ENCODE results near the gene ST6GAL2.

Gene ST6GAL2

DNA sequence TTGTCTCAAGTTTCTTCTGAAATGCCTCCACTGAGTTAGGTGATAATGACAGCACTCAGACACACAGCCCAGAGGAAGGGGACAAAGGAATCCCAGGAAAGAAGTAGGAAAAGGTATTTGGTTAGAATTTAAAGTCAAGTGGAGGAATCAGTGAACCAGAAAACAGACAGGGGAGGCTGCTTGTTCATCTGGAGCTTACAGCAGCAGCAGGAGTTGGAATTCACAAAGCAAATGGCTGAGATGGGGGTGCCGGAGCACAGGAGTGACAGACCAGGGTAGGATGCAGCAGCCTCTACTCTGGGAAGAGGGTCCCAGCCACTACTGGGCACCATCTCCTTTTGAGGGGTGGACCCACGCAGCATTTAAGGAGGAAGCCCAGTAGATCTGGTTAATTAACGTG is 104.8 kb downstream of the ST6GAL2 start:
- no peaks in the 10 kb centered on the region for H3K4me1 Mint-ChIP-seq (ENCODE audit: low read depth)
- DNase-seq (ENCODE audit: low spot score): no peak
- H3K27ac Mint-ChIP-seq: no peak overlapping the region
- H3K9me3 Mint-ChIP-seq: no peaks in the 10 kb centered on the region
- H3K36me3 Mint-ChIP-seq (ENCODE audit: low read depth): no peaks in the 10 kb centered on the region
- H3K4me3 Mint-ChIP-seq: no peak overlapping the region
- H3K27me3 Mint-ChIP-seq (ENCODE audit: low read depth): no peaks in the 10 kb centered on the region

DNA sequence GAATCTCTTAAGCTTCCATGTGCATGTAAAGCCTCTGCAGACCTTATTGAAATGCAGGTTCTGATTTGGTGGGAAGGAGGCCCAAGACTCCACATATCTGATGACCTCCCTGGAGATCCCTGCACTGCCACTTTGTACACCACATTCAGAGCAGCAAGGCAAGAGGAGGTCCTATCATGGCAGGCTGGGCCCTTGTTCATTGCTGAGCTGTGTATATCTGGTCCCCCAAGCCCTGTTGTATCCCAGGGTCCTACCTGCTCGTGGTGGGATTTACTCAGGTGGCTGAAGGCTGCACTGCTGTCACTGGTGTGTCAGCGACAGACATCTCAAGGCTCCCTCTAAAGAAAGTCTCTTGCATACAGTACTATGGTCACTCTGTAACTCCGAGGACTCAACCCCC is 114.2 kb downstream of the ST6GAL2 start:
- Mint-ChIP-seq H3K36me3 (ENCODE audit: low read depth) (no peaks in the 10 kb centered on the region), H3K4me3 (no peak overlapping the region), H3K27ac (no peak overlapping the region), H3K9me3 (no peaks in the 10 kb centered on the region), H3K27me3 (ENCODE audit: low read depth) (no peaks in the 10 kb centered on the region), H3K4me1 (ENCODE audit: low read depth) (no peaks in the 10 kb centered on the region)
- no peak for DNase-seq (ENCODE audit: low spot score)

DNA sequence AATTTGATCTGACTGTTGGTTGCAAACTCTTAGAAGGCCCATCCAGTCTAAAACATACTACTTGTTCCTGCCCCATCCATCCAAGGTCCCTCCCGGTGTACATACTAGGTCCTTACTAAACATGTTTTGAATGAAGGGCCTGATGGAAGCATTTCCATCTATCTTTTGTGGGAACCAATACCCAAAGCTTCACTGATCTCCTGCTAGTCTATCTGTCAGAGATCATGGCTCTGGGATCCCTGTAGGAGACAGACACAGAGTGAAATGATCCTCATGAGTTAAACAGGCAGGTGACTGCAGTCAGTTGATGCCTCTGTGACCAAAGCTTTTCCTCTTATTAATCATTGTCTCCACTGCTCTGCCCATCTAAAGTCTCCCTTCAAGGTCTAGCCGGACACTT is 115.0 kb downstream of the ST6GAL2 start:
- Mint-ChIP-seq H3K4me1 (ENCODE audit: low read depth) (no peaks in the 10 kb centered on the region), H3K36me3 (ENCODE audit: low read depth) (no peaks in the 10 kb centered on the region), H3K4me3 (no peak overlapping the region), H3K27ac (no peak overlapping the region), H3K9me3 (no peaks in the 10 kb centered on the region), H3K27me3 (ENCODE audit: low read depth) (no peaks in the 10 kb centered on the region)
- DNase-seq (ENCODE audit: low spot score): no peak

DNA sequence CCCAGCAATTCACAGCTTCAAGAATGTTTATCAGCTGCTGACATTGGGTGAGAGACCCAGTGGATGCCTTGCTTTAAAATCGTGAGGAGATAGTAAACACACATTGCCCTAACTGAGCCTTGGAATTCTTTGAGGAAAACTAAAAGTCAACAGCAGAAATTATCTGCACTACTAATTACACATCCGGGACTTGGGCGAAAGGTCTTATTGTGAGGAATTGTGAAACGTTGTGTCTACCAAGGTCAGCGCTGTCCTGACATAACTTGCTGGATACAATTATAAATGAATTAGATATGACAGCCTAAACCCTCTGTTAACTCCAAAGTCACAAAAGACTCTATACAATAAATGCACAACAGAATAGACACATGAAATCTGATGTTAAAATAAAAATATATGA is 121.4 kb downstream of the ST6GAL2 start:
- H3K27me3 Mint-ChIP-seq (ENCODE audit: low read depth): no peaks in the 10 kb centered on the region
- no peak overlapping the region for H3K4me3 Mint-ChIP-seq

DNA sequence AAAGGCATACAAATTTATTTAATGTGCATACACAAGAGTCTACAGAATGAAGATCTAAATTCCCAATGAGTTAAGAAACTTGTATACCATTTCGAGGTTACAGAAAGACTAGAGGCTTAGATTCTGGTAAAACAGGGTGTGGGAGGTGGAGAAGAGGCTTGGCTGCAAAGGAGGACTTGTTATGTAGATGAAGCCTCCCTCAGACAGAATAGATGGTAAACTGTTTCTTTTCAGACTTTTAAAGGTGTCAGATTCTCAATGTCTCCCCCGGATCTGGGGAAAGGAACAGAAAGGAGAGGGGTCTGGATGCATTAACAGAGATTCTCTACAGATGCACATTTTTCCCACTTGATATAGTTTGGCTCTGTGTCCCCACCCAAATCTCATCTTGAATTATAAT is 126.0 kb downstream of the ST6GAL2 start:
- DNase-seq (ENCODE audit: low spot score): no peak
- no peaks in the 10 kb centered on the region for H3K4me1 Mint-ChIP-seq (ENCODE audit: low read depth)
- no peak overlapping the region for H3K27ac Mint-ChIP-seq
- no peaks in the 10 kb centered on the region for H3K27me3 Mint-ChIP-seq (ENCODE audit: low read depth)
- no peaks in the 10 kb centered on the region for H3K9me3 Mint-ChIP-seq
- H3K36me3 Mint-ChIP-seq (ENCODE audit: low read depth): no peaks in the 10 kb centered on the region
- H3K4me3 Mint-ChIP-seq: no peak overlapping the region

More for the DNA sequence above, 121.4 kb downstream of the ST6GAL2 start:
- no peaks in the 10 kb centered on the region for H3K36me3 Mint-ChIP-seq (ENCODE audit: low read depth)
- H3K4me1 Mint-ChIP-seq (ENCODE audit: low read depth): no peaks in the 10 kb centered on the region
- DNase-seq (ENCODE audit: low spot score): no peak
- no peak overlapping the region for H3K27ac Mint-ChIP-seq
- H3K9me3 Mint-ChIP-seq: no peaks in the 10 kb centered on the region

DNA sequence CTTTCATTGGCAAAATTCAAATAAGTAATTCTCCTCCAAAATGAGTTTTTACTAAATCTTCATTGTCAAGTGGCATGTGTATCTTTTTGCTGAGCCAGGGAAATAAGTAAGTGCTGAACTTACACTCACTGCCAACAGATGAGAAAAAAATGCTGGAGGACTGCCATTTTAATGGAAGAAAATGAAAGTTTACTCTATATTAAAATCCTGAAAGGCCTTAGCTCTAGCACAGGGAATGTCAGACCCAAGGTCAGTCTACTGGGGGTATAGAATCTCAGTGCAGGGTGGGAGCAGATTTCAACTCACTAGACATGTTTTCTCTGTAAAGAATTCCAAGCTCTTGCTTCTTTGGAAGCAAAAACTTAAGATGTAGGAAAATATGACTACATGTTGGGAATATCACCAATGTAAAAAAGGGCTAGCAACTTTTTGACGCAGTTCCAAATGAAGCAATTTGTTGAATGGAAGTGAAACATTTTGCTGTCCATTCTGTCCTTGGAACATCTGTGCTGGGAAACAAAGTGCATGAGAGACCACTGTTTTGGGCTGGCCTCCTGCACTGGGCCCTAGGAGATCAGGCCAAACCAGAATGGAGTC is 127.0 kb downstream of the ST6GAL2 start:
- DNase-seq (ENCODE audit: low spot score): no peak
- no peak overlapping the region for H3K27ac Mint-ChIP-seq
- H3K27me3 Mint-ChIP-seq (ENCODE audit: low read depth): no peaks in the 10 kb centered on the region
- H3K9me3 Mint-ChIP-seq: no peaks in the 10 kb centered on the region
- H3K4me1 Mint-ChIP-seq (ENCODE audit: low read depth): no peaks in the 10 kb centered on the region
- H3K4me3 Mint-ChIP-seq: no peak overlapping the region
- H3K36me3 Mint-ChIP-seq (ENCODE audit: low read depth): no peaks in the 10 kb centered on the region
